Brain microvascular endothelial cell (primary cell): Measurements from ENCODE around the gene MLN.

Source experiments
- DNase-seq: peaks from one replicate; pipeline ENCODE4 v3.0.0-alpha.2; 2020
- H3K27ac ChIP-seq: fragments of 250-450 bp; sonication (Bioruptor Pico); 2 replicates; pipeline ENCODE4 v1.5.1; 2020; ENCODE audit warnings: mild to moderate bottlenecking, moderate library complexity
- H3K27me3 ChIP-seq: fragments of 250-450 bp; sonication (Bioruptor Pico); replicated peaks from 2 replicates; pipeline ENCODE4 v1.5.1; 2020; ENCODE audit warnings: mild to moderate bottlenecking
- H3K36me3 ChIP-seq: fragments of 250-450 bp; sonication (Bioruptor Pico); replicated peaks from 2 replicates; pipeline ENCODE4 v1.5.1; 2020; ENCODE audit warnings: mild to moderate bottlenecking
- H3K4me3 ChIP-seq: 2 replicates; pipeline ENCODE4 v1.5.1; 2011; ENCODE audit warnings: low read depth, mild to moderate bottlenecking, control low read depth, low read length, moderate library complexity
- in situ Hi-C: cut with HindIII; loops from 2 replicates; pipeline ENCODE4 v1.10.0; 2017; ENCODE audit warnings: low sequenced_read_pairs, low pct_ligation_motif_present
- TF ChIP-seq, protein P1 (sequence below): IDR thresholded peaks from 2 replicates; pipeline ENCODE4 v1.5.1; 2011; ENCODE audit warnings: low read depth, mild to moderate bottlenecking, moderate library complexity, low read length, control low read depth, inconsistent platforms; ENCODE audit errors: missing control alignments

MLN gene

GRCh38 chr6:33849500-33850075, 45.8 kb upstream of the MLN start:
- DNase-seq = no peak
- H3K4me3 ChIP-seq = no peak overlapping the region
- no peak overlapping the region for H3K27ac ChIP-seq
- H3K36me3 ChIP-seq = no peaks in the 10 kb centered on the region
- H3K27me3 ChIP-seq = peaks cover 2% of the 10 kb centered on the region
- TF ChIP-seq, protein P1, sequence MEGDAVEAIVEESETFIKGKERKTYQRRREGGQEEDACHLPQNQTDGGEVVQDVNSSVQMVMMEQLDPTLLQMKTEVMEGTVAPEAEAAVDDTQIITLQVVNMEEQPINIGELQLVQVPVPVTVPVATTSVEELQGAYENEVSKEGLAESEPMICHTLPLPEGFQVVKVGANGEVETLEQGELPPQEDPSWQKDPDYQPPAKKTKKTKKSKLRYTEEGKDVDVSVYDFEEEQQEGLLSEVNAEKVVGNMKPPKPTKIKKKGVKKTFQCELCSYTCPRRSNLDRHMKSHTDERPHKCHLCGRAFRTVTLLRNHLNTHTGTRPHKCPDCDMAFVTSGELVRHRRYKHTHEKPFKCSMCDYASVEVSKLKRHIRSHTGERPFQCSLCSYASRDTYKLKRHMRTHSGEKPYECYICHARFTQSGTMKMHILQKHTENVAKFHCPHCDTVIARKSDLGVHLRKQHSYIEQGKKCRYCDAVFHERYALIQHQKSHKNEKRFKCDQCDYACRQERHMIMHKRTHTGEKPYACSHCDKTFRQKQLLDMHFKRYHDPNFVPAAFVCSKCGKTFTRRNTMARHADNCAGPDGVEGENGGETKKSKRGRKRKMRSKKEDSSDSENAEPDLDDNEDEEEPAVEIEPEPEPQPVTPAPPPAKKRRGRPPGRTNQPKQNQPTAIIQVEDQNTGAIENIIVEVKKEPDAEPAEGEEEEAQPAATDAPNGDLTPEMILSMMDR = no peak
- in situ Hi-C loops = no loop called here

GRCh38 chr6:33848484-33848883, 44.7 kb upstream of the MLN start:
- TF ChIP-seq, protein P1 = no peak
- no peaks in the 10 kb centered on the region for H3K36me3 ChIP-seq
- no peak for DNase-seq
- in situ Hi-C loops = no loop called here
- H3K27ac ChIP-seq = no peak overlapping the region
- H3K4me3 ChIP-seq = no peak overlapping the region
- H3K27me3 ChIP-seq = no peaks in the 10 kb centered on the region

GRCh38 chr6:33847867-33848266, 44.1 kb upstream of the MLN start:
- in situ Hi-C loops = no loop called here
- Histone ChIP-seq H3K4me3 (no peak overlapping the region), H3K36me3 (no peaks in the 10 kb centered on the region), H3K27ac (no peak overlapping the region), H3K27me3 (no peaks in the 10 kb centered on the region)
- no peak for DNase-seq
- TF ChIP-seq, protein P1 = no peak

DNA sequence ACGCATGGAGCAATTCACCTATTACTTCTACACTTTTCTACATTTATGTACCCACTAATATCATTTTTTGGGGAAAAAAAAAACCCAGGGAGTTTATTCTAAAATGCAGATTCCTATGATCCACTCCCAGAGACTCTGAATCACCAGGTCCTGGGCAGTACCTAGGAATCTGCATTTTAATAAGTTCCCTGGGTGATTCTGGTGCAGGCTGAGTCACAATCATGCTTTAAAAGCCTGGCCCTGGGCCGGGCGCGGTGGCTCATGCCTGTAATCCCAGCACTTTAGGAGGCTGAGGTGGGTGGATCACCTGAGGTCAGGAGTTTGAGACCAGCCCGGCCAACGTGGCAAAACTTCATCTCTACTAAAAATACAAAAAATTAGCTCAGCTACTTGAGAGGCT, 43.3 kb upstream of the MLN start:
- H3K36me3 ChIP-seq = no peaks in the 10 kb centered on the region
- TF ChIP-seq, protein P1 = no peak
- H3K4me3 ChIP-seq = no peak overlapping the region
- in situ Hi-C loops = no loop called here
- no peaks in the 10 kb centered on the region for H3K27me3 ChIP-seq
- no peak for DNase-seq
- H3K27ac ChIP-seq = no peak overlapping the region

GRCh38 chr6:33846226-33846625, 42.4 kb upstream of the MLN start:
- TF ChIP-seq, protein P1 = no peak
- Histone ChIP-seq H3K27me3 (no peaks in the 10 kb centered on the region), H3K27ac (no peak overlapping the region), H3K4me3 (no peak overlapping the region), H3K36me3 (no peaks in the 10 kb centered on the region)
- in situ Hi-C loops = no loop called here
- no peak for DNase-seq

DNA sequence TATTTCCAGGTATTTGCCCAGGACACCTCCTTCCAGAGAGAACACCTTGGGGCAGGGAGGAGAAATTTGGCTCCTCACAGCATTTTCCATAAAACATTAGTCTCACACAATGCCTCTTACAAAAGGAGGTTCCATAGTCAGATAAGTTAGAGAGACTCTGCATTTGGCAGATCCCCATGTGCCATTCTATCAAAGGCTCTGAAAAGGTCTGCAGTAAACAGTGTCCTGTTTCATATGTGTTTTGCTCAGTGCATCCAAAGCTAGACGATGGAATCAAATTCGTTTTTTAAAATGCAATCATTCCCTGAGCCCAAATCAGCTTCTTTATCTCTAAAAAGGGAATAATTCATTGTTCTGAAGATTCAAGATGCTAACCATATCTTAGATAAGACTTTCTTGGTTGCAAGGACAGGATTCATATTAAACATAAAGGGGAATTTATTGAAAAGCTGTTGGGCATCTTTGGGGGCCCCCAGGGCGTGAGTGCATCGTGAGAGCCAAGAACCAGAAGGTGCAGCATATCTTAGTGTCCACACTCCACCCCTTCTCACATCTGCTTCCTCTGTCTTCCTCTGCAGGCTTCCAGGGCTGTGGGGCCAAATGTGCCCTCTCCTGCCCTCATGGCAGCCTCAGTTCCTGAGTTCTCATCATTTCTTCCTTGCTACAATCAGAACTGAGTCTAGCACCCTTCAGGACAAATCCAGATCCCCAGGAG, 41.4 kb upstream of the MLN start:
- in situ Hi-C loops = no loop called here
- no peak overlapping the region for H3K4me3 ChIP-seq
- no peak for DNase-seq
- H3K36me3 ChIP-seq = no peaks in the 10 kb centered on the region
- TF ChIP-seq, protein P1 = no peak
- H3K27me3 ChIP-seq = no peaks in the 10 kb centered on the region
- no peak overlapping the region for H3K27ac ChIP-seq
